HEK293 (cell line): ENCODE results near the gene ZNF507.

Experiments
- CTCF ChIA-PET: fragments of 350-600 bp; formaldehyde crosslinking; extraction: SDS; loops from one replicate; lab custom pipeline; 2021; ENCODE audit warnings: antibody characterized with exemption; lab: Yijun Ruan, JAX
- POLR2A ChIA-PET: fragments of 300-600 bp; formaldehyde crosslinking; extraction: SDS; loops from one replicate; lab custom pipeline; 2020; ENCODE audit warnings: antibody characterized with exemption, inconsistent platforms; lab: Yijun Ruan, JAX
- H3K27ac ChIP-seq: fragments of 200-500 bp; sonication (Bioruptor generic); 2 replicates; pipeline ENCODE4 v1.5.1; 2014; ENCODE audit warnings: low read depth, low read length, control low read depth, inconsistent platforms; ENCODE audit errors: extremely low read depth
- H3K36me3 ChIP-seq, 2 experiments: fragments of 200-500 bp in 1 of 2; sonication (Bioruptor generic) in 1 of 2; 1 replicate in 1 of 2; 2 replicates in 1 of 2; pipeline ENCODE4 v1.5.1; 2014 to 2017; ENCODE audit warnings: inconsistent platforms in 2 of 2, low read length in 2 of 2; ENCODE audit not compliant: control insufficient read depth in 2 of 2, insufficient read depth in 1 of 2
- H3K4me1 ChIP-seq: fragments of 200-500 bp; sonication (Bioruptor generic); 2 replicates; pipeline ENCODE4 v1.5.1; 2014; ENCODE audit warnings: mild to moderate bottlenecking, low read length, inconsistent platforms; ENCODE audit not compliant: control insufficient read depth, insufficient read depth
- H3K4me3 ChIP-seq: 2 replicates; pipeline ENCODE4 v1.5.1; 2011; ENCODE audit warnings: low read depth, mild to moderate bottlenecking, control low read depth, low read length, moderate library complexity
- H3K9me3 ChIP-seq: fragments of 200-500 bp; sonication (Bioruptor generic); 2 replicates; pipeline ENCODE4 v1.5.1; 2014; ENCODE audit warnings: low read depth, low read length, inconsistent platforms; ENCODE audit not compliant: control insufficient read depth, insufficient read depth
- IKZF3 ChIP-seq: fragments of 450-650 bp; IDR thresholded peaks from 2 replicates; pipeline ENCODE4 v1.5.0; 2018; ENCODE audit warnings: missing biosample characterization, mild to moderate bottlenecking, missing genetic modification characterization, moderate library complexity
- MYNN ChIP-seq: fragments of 450-650 bp; formaldehyde crosslinking; IDR thresholded peaks from 2 replicates; pipeline ENCODE4 v1.5.1; 2016; ENCODE audit warnings: missing biosample characterization, missing genetic modification characterization, borderline replicate concordance
- OVOL3 ChIP-seq: fragments of 450-650 bp; formaldehyde crosslinking; IDR thresholded peaks from 2 replicates; pipeline ENCODE4 v1.5.1; 2016; ENCODE audit warnings: missing biosample characterization, missing genetic modification characterization
- PBX3 ChIP-seq: sonication (generic); formaldehyde crosslinking; IDR thresholded peaks from 2 replicates; pipeline ENCODE4 v1.8.1; 2022; ENCODE audit warnings: mild to moderate bottlenecking, moderate library complexity, missing genetic modification reagents
- ZFP3 ChIP-seq: fragments of 450-650 bp; formaldehyde crosslinking; IDR thresholded peaks from 2 replicates; pipeline ENCODE4 v1.5.1; 2016; ENCODE audit warnings: low read depth, missing biosample characterization, missing genetic modification characterization
- ZNF146 ChIP-seq: fragments of 450-650 bp; formaldehyde crosslinking; IDR thresholded peaks from 2 replicates; pipeline ENCODE4 v1.5.1; 2016; ENCODE audit warnings: missing biosample characterization, missing genetic modification characterization
- ZNF239 ChIP-seq: fragments of 450-650 bp; formaldehyde crosslinking; IDR thresholded peaks from 2 replicates; pipeline ENCODE4 v1.5.1; 2016; ENCODE audit warnings: missing biosample characterization, missing genetic modification characterization
- ZNF266 ChIP-seq: fragments of 450-650 bp; formaldehyde crosslinking; IDR thresholded peaks from 2 replicates; pipeline ENCODE4 v1.5.1; 2016; ENCODE audit warnings: missing biosample characterization, missing genetic modification characterization, low read depth
- ZNF280D ChIP-seq: fragments of 450-650 bp; formaldehyde crosslinking; IDR thresholded peaks from 2 replicates; pipeline ENCODE4 v1.5.1; 2016; ENCODE audit warnings: missing biosample characterization, missing genetic modification characterization
- ZNF341 ChIP-seq: fragments of 450-650 bp; formaldehyde crosslinking; IDR thresholded peaks from 2 replicates; pipeline ENCODE4; 2016; ENCODE audit warnings: low read depth, missing biosample characterization, missing genetic modification characterization
- ZNF394 ChIP-seq: fragments of 450-650 bp; formaldehyde crosslinking; IDR thresholded peaks from 2 replicates; pipeline ENCODE4 v1.5.1; 2016; ENCODE audit warnings: missing biosample characterization, missing genetic modification characterization, mild to moderate bottlenecking, moderate library complexity, borderline replicate concordance
- ZNF398 ChIP-seq: fragments of 450-650 bp; formaldehyde crosslinking; IDR thresholded peaks from 2 replicates; pipeline ENCODE4 v1.5.1; 2017; ENCODE audit warnings: missing biosample characterization, missing genetic modification characterization
- ZNF510 ChIP-seq: fragments of 450-650 bp; formaldehyde crosslinking; IDR thresholded peaks from 2 replicates; pipeline ENCODE4 v1.5.1; 2018; ENCODE audit warnings: mild to moderate bottlenecking, missing genetic modification characterization, missing biosample characterization; ENCODE audit not compliant: insufficient replicate concordance
- ZNF513 ChIP-seq: fragments of 450-650 bp; IDR thresholded peaks from 2 replicates; pipeline ENCODE4 v1.5.1; 2018; ENCODE audit warnings: missing biosample characterization, missing genetic modification characterization
- ZNF571 ChIP-seq: fragments of 450-650 bp; formaldehyde crosslinking; IDR thresholded peaks from 2 replicates; pipeline ENCODE4 v1.5.0; 2017; ENCODE audit warnings: missing biosample characterization, missing genetic modification characterization
- ZNF580 ChIP-seq: fragments of 450-650 bp; formaldehyde crosslinking; IDR thresholded peaks from 2 replicates; pipeline ENCODE4 v1.5.1; 2016; ENCODE audit warnings: missing biosample characterization, missing genetic modification characterization
- ZNF596 ChIP-seq: fragments of 450-650 bp; IDR thresholded peaks from 2 replicates; pipeline ENCODE4 v1.5.0; 2018; ENCODE audit warnings: missing biosample characterization, mild to moderate bottlenecking, missing genetic modification characterization, moderate library complexity
- ZNF776 ChIP-seq: fragments of 450-650 bp; formaldehyde crosslinking; IDR thresholded peaks from 2 replicates; pipeline ENCODE4 v1.5.0; 2017; ENCODE audit warnings: missing biosample characterization, missing genetic modification characterization, borderline replicate concordance
- ZNF785 ChIP-seq: fragments of 450-650 bp; formaldehyde crosslinking; IDR thresholded peaks from 2 replicates; pipeline ENCODE4 v1.5.1; 2016; ENCODE audit warnings: missing biosample characterization, missing genetic modification characterization
- ZSCAN5A ChIP-seq: fragments of 450-650 bp; formaldehyde crosslinking; IDR thresholded peaks from 2 replicates; pipeline ENCODE4 v1.5.1; 2016; ENCODE audit warnings: missing biosample characterization, missing genetic modification characterization

Gene ZNF507

GRCh38 chr19:32339988-32340874 is 5.2 kb upstream of the ZNF507 start (continued):
- TF ChIP-seq ZNF280D (tag by site-specific recombination) = no peak
- TF ChIP-seq ZNF513 (tag by site-specific recombination) = peak; percentile 62
- TF ChIP-seq ZNF510 (tag by site-specific recombination) = no peak
- TF ChIP-seq OVOL3 (tag by site-specific recombination) = no peak
- TF ChIP-seq ZNF596 = no peak
- TF ChIP-seq ZNF785 (tag by site-specific recombination) = no peak
- TF ChIP-seq ZSCAN5A (tag by site-specific recombination) = no peak
- TF ChIP-seq ZNF266 (tag by site-specific recombination) = no peak
- no peak for TF ChIP-seq ZFP3
- no peak for TF ChIP-seq PBX3 (CRISPR knock-in tag)
- no peak for TF ChIP-seq ZNF341 (tag by site-specific recombination)
- TF ChIP-seq ZNF398 (tag by site-specific recombination) = no peak
- TF ChIP-seq ZNF571 (tag by site-specific recombination) = no peak
- TF ChIP-seq ZNF239 (tag by site-specific recombination) = no peak
- peak; percentile 11; the same call in 1 of the 2 replicates for TF ChIP-seq IKZF3 (tag by site-specific recombination)
- TF ChIP-seq MYNN = no peak

- CTCF ChIA-PET = interaction anchor here (0.5 to 2.5 kb wide), 4 partner anchors 15 to 582 kb away, joined by 3 to 12 read pairs (median 5); no protein-coding TSS in a partner anchor
These were observed 2.7 kb upstream of the ZNF507 start for GRCh38 chr19:32342695-32343094.

More at GRCh38 chr19:32342695-32343094, 2.7 kb upstream of the ZNF507 start:
- no peak overlapping the region for H3K27ac ChIP-seq
- no peaks in the 10 kb centered on the region; the same call in 1 of the 2 replicates for H3K9me3 ChIP-seq
- peaks cover 6 to 9% of the 10 kb centered on the region in 2 experiments for H3K36me3 ChIP-seq
- H3K4me1 ChIP-seq = peaks cover 21% of the 10 kb centered on the region
- POLR2A ChIA-PET = no interaction called here
- no peak overlapping the region for H3K4me3 ChIP-seq
- TF ChIP-seq ZNF280D (tag by site-specific recombination) = peak; percentile 82; the same call in 1 of the 2 replicates
- TF ChIP-seq ZNF394 (tag by site-specific recombination) = no peak
- TF ChIP-seq ZNF580 (tag by site-specific recombination) = peak; percentile 11; the same call in 1 of the 2 replicates
- TF ChIP-seq ZNF776 (tag by site-specific recombination) = no peak
- TF ChIP-seq ZNF146 = peak; percentile 97
